HEK293 (cell line): Measurements from ENCODE around the gene ERI3.
A peak's percentile ranks its signal among the peaks of the same experiment; 100 is the strongest.

Experiments used
- FEZF1 ChIP-seq: fragments of 450-650 bp; formaldehyde crosslinking; IDR thresholded peaks from 2 replicates; pipeline ENCODE4 v1.5.1; 2016; ENCODE audit warnings: missing biosample characterization, missing genetic modification characterization
- GLIS1 ChIP-seq: fragments of 450-650 bp; formaldehyde crosslinking; IDR thresholded peaks from 2 replicates; pipeline ENCODE4 v1.5.1; 2016; ENCODE audit warnings: missing biosample characterization, missing genetic modification characterization
- HOXC10 ChIP-seq: sonication (generic); formaldehyde crosslinking; IDR thresholded peaks from 2 replicates; pipeline ENCODE4 v1.8.1; 2023; ENCODE audit warnings: mild to moderate bottlenecking, missing genetic modification reagents
- KLF9 ChIP-seq: fragments of 450-650 bp; formaldehyde crosslinking; IDR thresholded peaks from 2 replicates; pipeline ENCODE4 v1.5.1; 2016; ENCODE audit warnings: missing biosample characterization, missing genetic modification characterization, low read depth
- OVOL3 ChIP-seq: fragments of 450-650 bp; formaldehyde crosslinking; IDR thresholded peaks from 2 replicates; pipeline ENCODE4 v1.5.1; 2016; ENCODE audit warnings: missing biosample characterization, missing genetic modification characterization
- SP3 ChIP-seq: fragments of 450-650 bp; formaldehyde crosslinking; IDR thresholded peaks from 2 replicates; pipeline ENCODE4 v1.5.1; 2016; ENCODE audit warnings: missing biosample characterization, missing genetic modification characterization
- SP7 ChIP-seq: fragments of 450-650 bp; formaldehyde crosslinking; IDR thresholded peaks from 2 replicates; pipeline ENCODE4 v1.5.1; 2016; ENCODE audit warnings: missing biosample characterization, missing genetic modification characterization
- TRIM28 ChIP-seq: IDR thresholded peaks from 2 replicates; pipeline ENCODE4 v1.6.1; 2011; ENCODE audit warnings: low read length, control low read depth, borderline replicate concordance
- YY1 ChIP-seq: fragments of 450-650 bp; formaldehyde crosslinking; IDR thresholded peaks from 2 replicates; pipeline ENCODE4 v1.5.1; 2018; ENCODE audit warnings: missing biosample characterization, missing genetic modification characterization
- ZBTB48 ChIP-seq: fragments of 450-650 bp; formaldehyde crosslinking; IDR thresholded peaks from 2 replicates; pipeline ENCODE4 v1.5.1; 2016; ENCODE audit warnings: missing biosample characterization, missing genetic modification characterization
- ZFP41 ChIP-seq: fragments of 450-650 bp; formaldehyde crosslinking; IDR thresholded peaks from 2 replicates; pipeline ENCODE4 v1.5.1; 2016; ENCODE audit warnings: missing biosample characterization, missing genetic modification characterization, borderline replicate concordance
- ZNF184 ChIP-seq: fragments of 450-650 bp; IDR thresholded peaks from 2 replicates; pipeline ENCODE4 v1.5.1; 2018; ENCODE audit warnings: missing biosample characterization, mild to moderate bottlenecking, missing genetic modification characterization
- ZNF19 ChIP-seq: fragments of 450-650 bp; formaldehyde crosslinking; IDR thresholded peaks from 2 replicates; pipeline ENCODE4; 2016; ENCODE audit warnings: missing biosample characterization, missing genetic modification characterization, low read depth
- ZNF202 ChIP-seq: fragments of 450-650 bp; formaldehyde crosslinking; IDR thresholded peaks from 2 replicates; pipeline ENCODE4 v1.5.1; 2016; ENCODE audit warnings: missing biosample characterization, missing genetic modification characterization, borderline replicate concordance
- ZNF214 ChIP-seq: fragments of 450-650 bp; formaldehyde crosslinking; IDR thresholded peaks from 2 replicates; pipeline ENCODE4 v1.5.1; 2017; ENCODE audit warnings: missing biosample characterization, mild to moderate bottlenecking, missing genetic modification characterization, borderline replicate concordance
- ZNF274 ChIP-seq, 2 experiments: fragments of 200-500 bp in 1 of 2; fragments of 450-650 bp in 1 of 2; sonication (Bioruptor generic) in 1 of 2; formaldehyde crosslinking in 1 of 2; IDR thresholded peaks; 2 replicates each; pipeline versions ENCODE4 v1.5.1 to v1.6.1; 2014 to 2016; ENCODE audit warnings: borderline replicate concordance in 1 of 2, inconsistent platforms in 1 of 2, low read length in 1 of 2, missing biosample characterization in 1 of 2, missing genetic modification characterization in 1 of 2
- ZNF366 ChIP-seq: fragments of 450-650 bp; formaldehyde crosslinking; conservative IDR thresholded peaks from 2 replicates; pipeline ENCODE4 v1.5.1; 2016; ENCODE audit warnings: missing biosample characterization, missing genetic modification characterization
- ZNF544 ChIP-seq: fragments of 450-650 bp; formaldehyde crosslinking; IDR thresholded peaks from 2 replicates; pipeline ENCODE4 v1.5.0; 2017; ENCODE audit warnings: missing biosample characterization, missing genetic modification characterization
- ZNF596 ChIP-seq: fragments of 450-650 bp; IDR thresholded peaks from 2 replicates; pipeline ENCODE4 v1.5.0; 2018; ENCODE audit warnings: missing biosample characterization, mild to moderate bottlenecking, missing genetic modification characterization, moderate library complexity
- ZNF621 ChIP-seq: fragments of 450-650 bp; formaldehyde crosslinking; IDR thresholded peaks from 2 replicates; pipeline ENCODE4 v1.5.1; 2017; ENCODE audit warnings: missing biosample characterization, missing genetic modification characterization
- TF ChIP-seq, protein P1 (sequence below): fragments of 450-650 bp; IDR thresholded peaks from 2 replicates; pipeline ENCODE4 v1.5.1; 2018; ENCODE audit warnings: missing biosample characterization, missing genetic modification characterization
- TF ChIP-seq, protein P2 (sequence below): fragments of 450-650 bp; formaldehyde crosslinking; IDR thresholded peaks from 2 replicates; pipeline ENCODE4 v1.5.1; 2016; ENCODE audit warnings: missing biosample characterization, missing genetic modification characterization
- TF ChIP-seq, protein P3 (sequence below): fragments of 450-650 bp; formaldehyde crosslinking; IDR thresholded peaks from 2 replicates; pipeline ENCODE4 v1.5.1; 2017; ENCODE audit warnings: missing biosample characterization, mild to moderate bottlenecking, missing genetic modification characterization, moderate library complexity
- TF ChIP-seq, protein P4 (sequence below): fragments of 450-650 bp; formaldehyde crosslinking; IDR thresholded peaks from 2 replicates; pipeline ENCODE4 v1.5.1; 2016; ENCODE audit warnings: missing biosample characterization, missing genetic modification characterization
- TF ChIP-seq, protein P5 (sequence below): fragments of 450-650 bp; formaldehyde crosslinking; IDR thresholded peaks from 2 replicates; pipeline ENCODE4 v1.5.1; 2017; ENCODE audit warnings: missing biosample characterization, missing genetic modification characterization
- TF ChIP-seq, protein P6 (sequence below): fragments of 450-650 bp; formaldehyde crosslinking; IDR thresholded peaks from 2 replicates; pipeline ENCODE4 v1.5.1; 2016; ENCODE audit warnings: missing biosample characterization, missing genetic modification characterization, borderline replicate concordance
- TF ChIP-seq, protein P7 (sequence below): fragments of 450-650 bp; formaldehyde crosslinking; IDR thresholded peaks from 2 replicates; pipeline ENCODE4 v1.5.1; 2016; ENCODE audit warnings: missing biosample characterization, missing genetic modification characterization

The ERI3 gene

DNA sequence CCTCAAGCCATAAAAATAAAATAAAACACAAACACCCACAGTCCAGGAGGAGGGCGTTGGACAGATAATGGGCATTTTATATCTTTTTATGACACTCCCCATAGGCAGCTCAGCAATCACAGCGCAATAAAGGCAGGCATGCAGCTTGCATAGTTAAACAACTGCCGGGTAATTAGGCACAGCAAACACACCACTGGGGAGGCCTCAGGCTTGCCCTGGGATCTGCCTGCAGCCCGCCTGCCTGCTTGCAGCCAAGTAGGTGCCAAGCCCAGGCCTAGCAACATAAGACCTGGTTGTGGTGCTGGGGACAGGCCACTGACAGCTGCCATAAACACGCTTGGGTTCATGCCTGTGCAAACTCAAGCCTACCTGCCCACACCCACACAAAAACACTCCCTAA lies 87.6 kb downstream of the ERI3 start (continued):
- TF ChIP-seq, protein P1, sequence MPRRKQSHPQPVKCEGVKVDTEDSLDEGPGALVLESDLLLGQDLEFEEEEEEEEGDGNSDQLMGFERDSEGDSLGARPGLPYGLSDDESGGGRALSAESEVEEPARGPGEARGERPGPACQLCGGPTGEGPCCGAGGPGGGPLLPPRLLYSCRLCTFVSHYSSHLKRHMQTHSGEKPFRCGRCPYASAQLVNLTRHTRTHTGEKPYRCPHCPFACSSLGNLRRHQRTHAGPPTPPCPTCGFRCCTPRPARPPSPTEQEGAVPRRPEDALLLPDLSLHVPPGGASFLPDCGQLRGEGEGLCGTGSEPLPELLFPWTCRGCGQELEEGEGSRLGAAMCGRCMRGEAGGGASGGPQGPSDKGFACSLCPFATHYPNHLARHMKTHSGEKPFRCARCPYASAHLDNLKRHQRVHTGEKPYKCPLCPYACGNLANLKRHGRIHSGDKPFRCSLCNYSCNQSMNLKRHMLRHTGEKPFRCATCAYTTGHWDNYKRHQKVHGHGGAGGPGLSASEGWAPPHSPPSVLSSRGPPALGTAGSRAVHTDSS (tag by site-specific recombination) = no peak
- TF ChIP-seq, protein P2, sequence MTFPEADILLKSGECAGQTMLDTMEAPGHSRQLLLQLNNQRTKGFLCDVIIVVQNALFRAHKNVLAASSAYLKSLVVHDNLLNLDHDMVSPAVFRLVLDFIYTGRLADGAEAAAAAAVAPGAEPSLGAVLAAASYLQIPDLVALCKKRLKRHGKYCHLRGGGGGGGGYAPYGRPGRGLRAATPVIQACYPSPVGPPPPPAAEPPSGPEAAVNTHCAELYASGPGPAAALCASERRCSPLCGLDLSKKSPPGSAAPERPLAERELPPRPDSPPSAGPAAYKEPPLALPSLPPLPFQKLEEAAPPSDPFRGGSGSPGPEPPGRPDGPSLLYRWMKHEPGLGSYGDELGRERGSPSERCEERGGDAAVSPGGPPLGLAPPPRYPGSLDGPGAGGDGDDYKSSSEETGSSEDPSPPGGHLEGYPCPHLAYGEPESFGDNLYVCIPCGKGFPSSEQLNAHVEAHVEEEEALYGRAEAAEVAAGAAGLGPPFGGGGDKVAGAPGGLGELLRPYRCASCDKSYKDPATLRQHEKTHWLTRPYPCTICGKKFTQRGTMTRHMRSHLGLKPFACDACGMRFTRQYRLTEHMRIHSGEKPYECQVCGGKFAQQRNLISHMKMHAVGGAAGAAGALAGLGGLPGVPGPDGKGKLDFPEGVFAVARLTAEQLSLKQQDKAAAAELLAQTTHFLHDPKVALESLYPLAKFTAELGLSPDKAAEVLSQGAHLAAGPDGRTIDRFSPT (tag by site-specific recombination) = no peak
- TF ChIP-seq, protein P3, sequence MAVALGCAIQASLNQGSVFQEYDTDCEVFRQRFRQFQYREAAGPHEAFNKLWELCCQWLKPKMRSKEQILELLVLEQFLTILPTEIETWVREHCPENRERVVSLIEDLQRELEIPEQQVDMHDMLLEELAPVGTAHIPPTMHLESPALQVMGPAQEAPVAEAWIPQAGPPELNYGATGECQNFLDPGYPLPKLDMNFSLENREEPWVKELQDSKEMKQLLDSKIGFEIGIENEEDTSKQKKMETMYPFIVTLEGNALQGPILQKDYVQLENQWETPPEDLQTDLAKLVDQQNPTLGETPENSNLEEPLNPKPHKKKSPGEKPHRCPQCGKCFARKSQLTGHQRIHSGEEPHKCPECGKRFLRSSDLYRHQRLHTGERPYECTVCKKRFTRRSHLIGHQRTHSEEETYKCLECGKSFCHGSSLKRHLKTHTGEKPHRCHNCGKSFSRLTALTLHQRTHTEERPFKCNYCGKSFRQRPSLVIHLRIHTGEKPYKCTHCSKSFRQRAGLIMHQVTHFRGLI (tag by site-specific recombination) = no peak; the same call in 1 of the 2 replicates
- TF ChIP-seq ZNF214 (tag by site-specific recombination) (no peak), KLF9 (no peak), ZNF274 (IDR thresholded peaks at IDR 0.05; ENCODE audit: low read length) (no peak), ZNF274 (tag by site-specific recombination; IDR thresholded peaks at IDR 0.05; ENCODE audit: borderline replicate concordance) (no peak), ZNF202 (tag by site-specific recombination) (no peak), YY1 (tag by site-specific recombination) (no peak), ZNF184 (tag by site-specific recombination) (no peak), SP7 (tag by site-specific recombination) (peak; percentile 87), ZBTB48 (tag by site-specific recombination) (no peak), TRIM28 (peak; percentile 82; the same call in 1 of the 2 replicates), OVOL3 (tag by site-specific recombination) (no peak), ZNF596 (tag by site-specific recombination) (peak; percentile 49; the same call in 1 of the 2 replicates), ZNF544 (tag by site-specific recombination) (no peak), ZNF621 (tag by site-specific recombination) (no peak), FEZF1 (peak; percentile 94), ZNF366 (tag by site-specific recombination) (no peak), HOXC10 (CRISPR knock-in tag) (no peak), GLIS1 (tag by site-specific recombination) (peak; percentile 87), SP3 (tag by site-specific recombination) (no peak), ZFP41 (no peak), ZNF19 (no peak)
- TF ChIP-seq, protein P4, sequence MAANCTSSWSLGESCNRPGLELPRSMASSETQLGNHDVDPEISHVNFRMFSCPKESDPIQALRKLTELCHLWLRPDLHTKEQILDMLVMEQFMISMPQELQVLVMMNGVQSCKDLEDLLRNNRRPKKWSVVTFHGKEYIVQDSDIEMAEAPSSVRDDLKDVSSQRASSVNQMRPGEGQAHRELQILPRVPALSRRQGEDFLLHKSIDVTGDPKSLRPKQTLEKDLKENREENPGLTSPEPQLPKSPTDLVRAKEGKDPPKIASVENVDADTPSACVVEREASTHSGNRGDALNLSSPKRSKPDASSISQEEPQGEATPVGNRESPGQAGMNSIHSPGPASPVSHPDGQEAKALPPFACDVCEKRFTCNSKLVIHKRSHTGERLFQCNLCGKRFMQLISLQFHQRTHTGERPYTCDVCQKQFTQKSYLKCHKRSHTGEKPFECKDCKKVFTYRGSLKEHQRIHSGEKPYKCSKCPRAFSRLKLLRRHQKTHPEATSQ = no peak
- TF ChIP-seq, protein P5, sequence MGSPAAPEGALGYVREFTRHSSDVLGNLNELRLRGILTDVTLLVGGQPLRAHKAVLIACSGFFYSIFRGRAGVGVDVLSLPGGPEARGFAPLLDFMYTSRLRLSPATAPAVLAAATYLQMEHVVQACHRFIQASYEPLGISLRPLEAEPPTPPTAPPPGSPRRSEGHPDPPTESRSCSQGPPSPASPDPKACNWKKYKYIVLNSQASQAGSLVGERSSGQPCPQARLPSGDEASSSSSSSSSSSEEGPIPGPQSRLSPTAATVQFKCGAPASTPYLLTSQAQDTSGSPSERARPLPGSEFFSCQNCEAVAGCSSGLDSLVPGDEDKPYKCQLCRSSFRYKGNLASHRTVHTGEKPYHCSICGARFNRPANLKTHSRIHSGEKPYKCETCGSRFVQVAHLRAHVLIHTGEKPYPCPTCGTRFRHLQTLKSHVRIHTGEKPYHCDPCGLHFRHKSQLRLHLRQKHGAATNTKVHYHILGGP (tag by site-specific recombination) = no peak
- TF ChIP-seq, protein P6, sequence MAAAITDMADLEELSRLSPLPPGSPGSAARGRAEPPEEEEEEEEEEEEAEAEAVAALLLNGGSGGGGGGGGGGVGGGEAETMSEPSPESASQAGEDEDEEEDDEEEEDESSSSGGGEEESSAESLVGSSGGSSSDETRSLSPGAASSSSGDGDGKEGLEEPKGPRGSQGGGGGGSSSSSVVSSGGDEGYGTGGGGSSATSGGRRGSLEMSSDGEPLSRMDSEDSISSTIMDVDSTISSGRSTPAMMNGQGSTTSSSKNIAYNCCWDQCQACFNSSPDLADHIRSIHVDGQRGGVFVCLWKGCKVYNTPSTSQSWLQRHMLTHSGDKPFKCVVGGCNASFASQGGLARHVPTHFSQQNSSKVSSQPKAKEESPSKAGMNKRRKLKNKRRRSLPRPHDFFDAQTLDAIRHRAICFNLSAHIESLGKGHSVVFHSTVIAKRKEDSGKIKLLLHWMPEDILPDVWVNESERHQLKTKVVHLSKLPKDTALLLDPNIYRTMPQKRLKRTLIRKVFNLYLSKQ = no peak
- TF ChIP-seq, protein P7, sequence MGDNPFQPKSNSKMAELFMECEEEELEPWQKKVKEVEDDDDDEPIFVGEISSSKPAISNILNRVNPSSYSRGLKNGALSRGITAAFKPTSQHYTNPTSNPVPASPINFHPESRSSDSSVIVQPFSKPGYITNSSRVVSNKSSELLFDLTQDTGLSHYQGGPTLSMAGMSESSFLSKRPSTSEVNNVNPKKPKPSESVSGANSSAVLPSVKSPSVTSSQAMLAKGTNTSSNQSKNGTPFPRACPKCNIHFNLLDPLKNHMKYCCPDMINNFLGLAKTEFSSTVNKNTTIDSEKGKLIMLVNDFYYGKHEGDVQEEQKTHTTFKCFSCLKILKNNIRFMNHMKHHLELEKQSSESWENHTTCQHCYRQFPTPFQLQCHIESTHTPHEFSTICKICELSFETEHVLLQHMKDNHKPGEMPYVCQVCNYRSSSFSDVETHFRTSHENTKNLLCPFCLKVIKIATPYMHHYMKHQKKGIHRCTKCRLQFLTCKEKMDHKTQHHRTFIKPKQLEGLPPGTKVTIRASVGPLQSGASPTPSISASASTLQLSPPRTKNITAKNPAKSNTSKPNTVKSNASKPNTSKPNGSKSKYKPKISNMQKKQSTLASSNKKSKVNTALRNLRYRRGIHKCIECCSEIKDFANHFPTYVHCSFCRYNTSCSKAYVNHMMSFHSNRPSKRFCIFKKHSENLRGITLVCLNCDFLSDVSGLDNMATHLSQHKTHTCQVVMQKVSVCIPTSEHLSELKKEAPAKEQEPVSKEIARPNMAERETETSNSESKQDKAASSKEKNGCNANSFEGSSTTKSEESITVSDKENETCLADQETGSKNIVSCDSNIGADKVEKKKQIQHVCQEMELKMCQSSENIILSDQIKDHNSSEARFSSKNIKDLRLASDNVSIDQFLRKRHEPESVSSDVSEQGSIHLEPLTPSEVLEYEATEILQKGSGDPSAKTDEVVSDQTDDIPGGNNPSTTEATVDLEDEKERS (tag by site-specific recombination) = no peak
